ENCODE results near the gene KIF2A.

Gene KIF2A

DNA sequence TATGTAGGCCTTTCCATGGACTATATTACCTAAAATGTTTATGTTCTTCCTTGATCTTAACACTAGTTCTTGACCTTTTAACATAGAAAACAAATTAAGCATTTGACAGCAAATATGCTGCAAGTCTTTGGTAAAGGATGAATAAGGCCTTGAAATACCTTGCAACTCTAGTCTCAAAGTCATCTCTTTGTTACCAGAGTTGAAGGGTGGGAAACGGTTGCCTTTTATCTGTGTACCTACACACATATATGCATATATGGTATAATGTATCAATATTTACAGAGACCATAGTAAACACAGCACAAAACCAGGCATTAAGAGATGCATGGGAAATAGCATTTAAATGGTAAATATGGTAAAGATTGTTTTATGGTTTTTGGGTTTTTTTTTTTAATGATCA, 16.5 kb downstream of the KIF2A start:
- no peak overlapping the region for H3K4me3 ChIP-seq (ENCODE audit: low read length)
- peaks cover 9% of the 10 kb centered on the region for H3K4me1 ChIP-seq (ENCODE audit: insufficient read depth, low read length)
- H3K36me3 ChIP-seq (ENCODE audit: insufficient read depth, low read length), result peaks cover 13% of the 10 kb centered on the region

DNA sequence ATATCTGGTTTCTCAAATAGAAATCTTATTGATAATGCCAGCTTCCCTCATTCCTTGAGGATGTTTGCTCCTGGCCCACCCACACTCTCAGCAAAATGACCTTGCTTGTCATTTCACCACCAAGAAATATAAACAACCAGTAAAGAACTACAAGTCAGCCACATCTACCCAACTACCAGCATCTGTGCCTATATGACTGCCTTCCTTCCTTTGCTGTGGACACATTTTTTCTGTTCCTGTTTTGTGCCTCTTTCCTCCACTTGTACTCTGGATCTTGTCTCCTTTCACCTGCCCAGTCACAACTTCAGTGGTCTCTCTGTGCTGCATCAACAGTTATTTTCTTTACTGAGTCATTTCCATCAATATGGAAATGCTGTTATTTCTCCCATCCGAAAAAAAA, 20.3 kb downstream of the KIF2A start:
- H3K36me3 ChIP-seq (ENCODE audit: insufficient read depth, low read length), result peaks cover 13% of the 10 kb centered on the region
- H3K4me1 ChIP-seq (ENCODE audit: insufficient read depth, low read length), result peaks cover under 1% of the 10 kb centered on the region
- peaks cover 2% of the 10 kb centered on the region for H3K9me3 ChIP-seq (ENCODE audit: low read length)
- H2AFZ ChIP-seq (ENCODE audit: low read depth, low read length), result no peak overlapping the region
- no peak overlapping the region for H3K4me3 ChIP-seq (ENCODE audit: low read length)
- H3K27me3 ChIP-seq (ENCODE audit: insufficient read depth, low read length), result no peaks in the 10 kb centered on the region

More for the DNA sequence above, 16.5 kb downstream of the KIF2A start:
- Histone ChIP-seq H3K27me3 (ENCODE audit: insufficient read depth, low read length) (no peaks in the 10 kb centered on the region), H3K9me3 (ENCODE audit: low read length) (peaks cover 2% of the 10 kb centered on the region), H2AFZ (ENCODE audit: low read depth, low read length) (no peak overlapping the region)

GRCh38 chr5:62326702-62327101, 20.7 kb downstream of the KIF2A start:
- Histone ChIP-seq H3K9me3 (ENCODE audit: low read length) (peaks cover 2% of the 10 kb centered on the region), H2AFZ (ENCODE audit: low read depth, low read length) (no peak overlapping the region), H3K4me1 (ENCODE audit: insufficient read depth, low read length) (peaks cover 1% of the 10 kb centered on the region)

DNA sequence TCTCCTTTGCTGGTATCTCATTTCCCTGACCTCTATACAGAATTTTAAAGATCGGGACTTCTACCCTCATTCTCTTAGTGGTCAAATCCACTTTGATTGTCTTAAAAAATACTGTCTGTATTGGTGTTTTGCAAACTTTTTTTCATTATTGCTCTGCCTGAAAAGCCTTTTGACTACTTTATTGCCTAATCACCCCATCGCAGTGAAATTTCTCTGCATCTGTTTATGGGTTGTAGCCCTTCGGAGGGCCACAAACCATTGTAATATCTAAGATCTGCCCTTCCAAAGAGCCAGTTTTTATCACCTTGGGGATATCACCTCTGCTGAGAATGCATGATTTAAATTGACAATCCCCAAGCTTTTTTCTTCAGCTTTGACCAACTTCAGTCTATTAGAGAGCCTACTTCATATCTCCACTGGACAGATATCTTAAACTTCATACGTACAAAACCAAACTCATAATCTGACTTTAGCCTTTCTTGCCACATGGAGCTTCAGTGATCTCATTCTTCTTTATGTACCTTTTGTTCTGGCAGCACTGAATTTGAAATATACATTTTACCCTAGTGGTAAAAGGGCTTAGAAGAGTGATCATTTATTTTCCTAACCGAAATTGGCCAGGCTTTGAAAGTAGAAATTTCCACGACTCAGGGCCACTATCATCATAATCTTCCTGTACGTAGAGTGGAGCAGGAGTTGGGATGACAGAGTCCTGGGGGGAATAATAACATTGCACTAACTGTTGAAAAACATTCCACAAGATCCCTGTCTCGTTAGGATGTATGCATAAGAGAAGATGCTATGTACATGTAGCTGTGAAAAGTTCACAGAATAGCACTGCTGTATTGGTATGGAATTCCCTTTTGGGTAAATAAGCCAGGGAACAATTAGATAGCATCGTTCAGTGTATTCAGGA, 21.4 kb downstream of the KIF2A start:
- no peak overlapping the region for H2AFZ ChIP-seq (ENCODE audit: low read depth, low read length)

More at GRCh38 chr5:62326702-62327101, 20.7 kb downstream of the KIF2A start:
- no peak overlapping the region for H3K4me3 ChIP-seq (ENCODE audit: low read length)
- peaks cover 13% of the 10 kb centered on the region for H3K36me3 ChIP-seq (ENCODE audit: insufficient read depth, low read length)
- H3K27me3 ChIP-seq (ENCODE audit: insufficient read depth, low read length), result no peaks in the 10 kb centered on the region

GRCh38 chr5:62328772-62329491, 22.9 kb downstream of the KIF2A start:
- H3K27me3 ChIP-seq (ENCODE audit: insufficient read depth, low read length), result no peaks in the 10 kb centered on the region
- peaks cover 1% of the 10 kb centered on the region for H3K4me1 ChIP-seq (ENCODE audit: insufficient read depth, low read length)
- H3K4me3 ChIP-seq (ENCODE audit: low read length), result no peak overlapping the region
- peaks cover 9% of the 10 kb centered on the region for H3K36me3 ChIP-seq (ENCODE audit: insufficient read depth, low read length)
- H2AFZ ChIP-seq (ENCODE audit: low read depth, low read length), result no peak overlapping the region
- H3K9me3 ChIP-seq (ENCODE audit: low read length), result no peaks in the 10 kb centered on the region

More for the DNA sequence above, 21.4 kb downstream of the KIF2A start:
- Histone ChIP-seq H3K36me3 (ENCODE audit: insufficient read depth, low read length) (peaks cover 10% of the 10 kb centered on the region), H3K9me3 (ENCODE audit: low read length) (peaks cover 2% of the 10 kb centered on the region), H3K4me3 (ENCODE audit: low read length) (no peak overlapping the region), H3K27me3 (ENCODE audit: insufficient read depth, low read length) (no peaks in the 10 kb centered on the region), H3K4me1 (ENCODE audit: insufficient read depth, low read length) (peaks cover 1% of the 10 kb centered on the region)

GRCh38 chr5:62330302-62330701, 24.3 kb downstream of the KIF2A start:
- Histone ChIP-seq H3K9me3 (ENCODE audit: low read length) (peaks cover 2% of the 10 kb centered on the region), H3K4me1 (ENCODE audit: insufficient read depth, low read length) (peaks cover 1% of the 10 kb centered on the region), H2AFZ (ENCODE audit: low read depth, low read length) (no peak overlapping the region), H3K27me3 (ENCODE audit: insufficient read depth, low read length) (no peaks in the 10 kb centered on the region), H3K36me3 (ENCODE audit: insufficient read depth, low read length) (peaks cover 13% of the 10 kb centered on the region), H3K4me3 (ENCODE audit: low read length) (no peak overlapping the region)

- H3K27me3 ChIP-seq (ENCODE audit: insufficient read depth, low read length), result no peaks in the 10 kb centered on the region
- peaks cover 1% of the 10 kb centered on the region for H3K4me1 ChIP-seq (ENCODE audit: insufficient read depth, low read length)
- H3K36me3 ChIP-seq (ENCODE audit: insufficient read depth, low read length), result peaks cover 10% of the 10 kb centered on the region
Measured at GRCh38 chr5:62331921-62332320, 25.9 kb downstream of the KIF2A start.

DNA sequence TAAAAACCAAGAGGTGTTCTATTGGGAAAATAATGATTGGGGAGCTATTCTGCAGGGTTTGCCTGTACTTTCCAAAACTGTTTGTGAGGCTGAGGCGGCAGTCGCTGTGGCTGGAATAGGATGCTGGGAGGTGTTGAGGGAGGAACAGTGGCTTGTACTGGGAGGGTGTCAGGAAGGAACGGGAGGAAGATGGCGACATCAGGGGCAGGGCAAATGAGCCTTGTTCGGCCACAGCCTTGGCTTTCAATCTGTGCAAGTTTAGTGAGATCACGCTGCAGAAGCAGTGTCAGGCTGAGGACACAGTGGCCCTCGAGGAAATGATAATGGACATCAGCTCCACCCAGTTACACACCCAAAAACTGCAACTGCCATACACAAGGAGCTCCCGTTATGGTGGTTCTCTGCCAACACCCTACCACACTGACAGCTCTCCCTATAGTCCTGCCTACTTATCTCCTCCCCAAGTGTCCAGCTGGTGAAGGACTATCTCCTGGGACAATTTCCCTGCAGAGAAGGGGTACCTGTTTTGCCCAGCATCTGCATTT, 27.3 kb downstream of the KIF2A start:
- Histone ChIP-seq H3K27me3 (ENCODE audit: insufficient read depth, low read length) (no peaks in the 10 kb centered on the region), H3K4me3 (ENCODE audit: low read length) (no peak overlapping the region), H3K36me3 (ENCODE audit: insufficient read depth, low read length) (peaks cover 10% of the 10 kb centered on the region), H3K4me1 (ENCODE audit: insufficient read depth, low read length) (peaks cover 1% of the 10 kb centered on the region), H3K9me3 (ENCODE audit: low read length) (peaks cover 2% of the 10 kb centered on the region), H2AFZ (ENCODE audit: low read depth, low read length) (no peak overlapping the region)

More at GRCh38 chr5:62331921-62332320, 25.9 kb downstream of the KIF2A start:
- Histone ChIP-seq H3K4me3 (ENCODE audit: low read length) (no peak overlapping the region), H3K9me3 (ENCODE audit: low read length) (peaks cover 2% of the 10 kb centered on the region), H2AFZ (ENCODE audit: low read depth, low read length) (no peak overlapping the region)

DNA sequence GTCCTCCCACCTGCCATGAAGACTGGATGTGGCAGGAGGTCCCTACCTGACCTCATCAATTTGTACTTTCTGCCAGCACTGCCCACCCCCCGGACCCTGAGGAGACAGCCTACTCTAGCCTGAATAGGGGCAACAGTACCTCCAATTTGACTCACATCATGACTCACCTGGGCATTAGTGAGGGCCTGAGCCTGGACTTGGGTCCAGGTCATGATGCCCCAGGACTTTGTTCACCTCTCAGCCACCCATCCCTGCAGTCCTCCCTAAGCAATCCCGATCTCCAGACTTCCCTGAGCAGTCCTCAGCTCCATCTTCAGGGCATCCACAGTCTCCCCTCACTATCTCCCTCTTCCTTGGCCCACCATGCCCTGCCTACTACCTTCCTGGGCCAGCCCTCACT, 28.1 kb downstream of the KIF2A start:
- Histone ChIP-seq H3K27me3 (ENCODE audit: insufficient read depth, low read length) (no peaks in the 10 kb centered on the region), H3K9me3 (ENCODE audit: low read length) (peaks cover 2% of the 10 kb centered on the region), H3K36me3 (ENCODE audit: insufficient read depth, low read length) (peaks cover 10% of the 10 kb centered on the region), H3K4me1 (ENCODE audit: insufficient read depth, low read length) (peaks cover 1% of the 10 kb centered on the region), H2AFZ (ENCODE audit: low read depth, low read length) (no peak overlapping the region), H3K4me3 (ENCODE audit: low read length) (no peak overlapping the region)

DNA sequence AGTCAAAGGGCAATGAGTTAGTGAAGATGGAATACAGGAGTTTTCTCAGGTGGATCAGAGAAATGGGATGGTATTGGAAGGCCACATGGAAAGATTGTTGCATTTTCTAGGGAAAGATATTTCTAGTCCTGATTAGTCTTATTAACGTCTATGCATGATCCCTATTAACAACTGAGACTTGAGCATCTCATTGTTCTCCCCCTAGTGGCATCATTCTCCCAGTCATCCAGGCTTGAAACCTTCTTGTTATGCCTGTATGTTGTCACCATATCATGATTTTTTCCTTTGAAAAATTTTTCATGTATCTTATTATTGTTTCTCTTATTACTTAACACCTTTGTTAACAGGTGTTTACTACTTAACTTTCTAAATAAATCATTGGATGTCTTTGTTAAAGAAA, 34.4 kb downstream of the KIF2A start:
- Histone ChIP-seq H3K9me3 (ENCODE audit: low read length) (no peaks in the 10 kb centered on the region), H3K4me1 (ENCODE audit: insufficient read depth, low read length) (no peaks in the 10 kb centered on the region), H3K4me3 (ENCODE audit: low read length) (no peak overlapping the region), H3K36me3 (ENCODE audit: insufficient read depth, low read length) (peaks cover 3% of the 10 kb centered on the region), H2AFZ (ENCODE audit: low read depth, low read length) (no peak overlapping the region), H3K27me3 (ENCODE audit: insufficient read depth, low read length) (no peaks in the 10 kb centered on the region)

GRCh38 chr5:62340979-62341378, 35.0 kb downstream of the KIF2A start:
- Histone ChIP-seq H2AFZ (ENCODE audit: low read depth, low read length) (no peak overlapping the region), H3K4me3 (ENCODE audit: low read length) (no peak overlapping the region), H3K9me3 (ENCODE audit: low read length) (no peaks in the 10 kb centered on the region), H3K36me3 (ENCODE audit: insufficient read depth, low read length) (peaks cover 3% of the 10 kb centered on the region), H3K4me1 (ENCODE audit: insufficient read depth, low read length) (no peaks in the 10 kb centered on the region), H3K27me3 (ENCODE audit: insufficient read depth, low read length) (no peaks in the 10 kb centered on the region)

GRCh38 chr5:62341783-62342475, 35.9 kb downstream of the KIF2A start:
- Histone ChIP-seq H3K4me1 (ENCODE audit: insufficient read depth, low read length) (no peaks in the 10 kb centered on the region), H3K9me3 (ENCODE audit: low read length) (no peaks in the 10 kb centered on the region), H2AFZ (ENCODE audit: low read depth, low read length) (no peak overlapping the region), H3K4me3 (ENCODE audit: low read length) (no peak overlapping the region), H3K36me3 (ENCODE audit: insufficient read depth, low read length) (peaks cover 3% of the 10 kb centered on the region), H3K27me3 (ENCODE audit: insufficient read depth, low read length) (no peaks in the 10 kb centered on the region)

All from neuron (in vitro differentiated cells).